Measurements from ENCODE around the gene DTWD1.
A peak's percentile ranks its signal among the peaks of the same experiment; 100 is the strongest.
"Not testable (repeated sequence)": the region's sequence is repeated elsewhere in the genome, so short reads cannot be mapped to it uniquely, and the experiment has no call there.

The DTWD1 gene

GRCh38 chr15:49620658-49621368 is at the start of gene DTWD1, which contains the start of gene FAM227B:
TSS of gene DTWD1 (plus strand) at chr15:49621048. CDS start at chr15:49625168, 4,120 bp downstream.
TSS of gene FAM227B (minus strand) at chr15:49620818. CDS start at chr15:49615171, 5,647 bp downstream.
- DNase-seq: peak; percentile 87 to 89

GRCh38 chr15:49573421-49573820 is 47.4 kb upstream of the DTWD1 start:
- DNase-seq: no peak

- no peak for DNase-seq
Observed at GRCh38 chr15:49589030-49589429, 31.8 kb upstream of the DTWD1 start.

- DNase-seq: not testable (repeated sequence)
Observed at GRCh38 chr15:49592829-49593316, 28.0 kb upstream of the DTWD1 start.

GRCh38 chr15:49604625-49605409 is 16.0 kb upstream of the DTWD1 start:
- DNase-seq: no peak

GRCh38 chr15:49605588-49605987 is 15.3 kb upstream of the DTWD1 start:
- DNase-seq: no peak

- no peak for DNase-seq
Observed at GRCh38 chr15:49606594-49606993, 14.3 kb upstream of the DTWD1 start.

GRCh38 chr15:49610157-49610918 is 10.5 kb upstream of the DTWD1 start:
- DNase-seq: no peak

GRCh38 chr15:49612240-49612639 is 8.6 kb upstream of the DTWD1 start:
- not testable (repeated sequence) for DNase-seq

- no peak for DNase-seq
Observed at GRCh38 chr15:49619226-49619625, 1.6 kb upstream of the DTWD1 start.

GRCh38 chr15:49620199-49620598 is 649 bp upstream of the DTWD1 start:
- no peak for DNase-seq

- DNase-seq: no peak
Observed at GRCh38 chr15:49621401-49621811, 558 bp downstream of the DTWD1 start.

GRCh38 chr15:49621887-49622286 is 1.0 kb downstream of the DTWD1 start:
- no peak for DNase-seq

- no peak for DNase-seq
Observed at GRCh38 chr15:49622561-49622960, 1.7 kb downstream of the DTWD1 start.

- no peak for DNase-seq
Observed at GRCh38 chr15:49624056-49624455, 3.2 kb downstream of the DTWD1 start.

- DNase-seq: no peak
Observed at GRCh38 chr15:49625460-49626036, 4.7 kb downstream of the DTWD1 start.

- DNase-seq: no peak
Observed at GRCh38 chr15:49627407-49627877, 6.6 kb downstream of the DTWD1 start.

GRCh38 chr15:49628379-49628778 is 7.5 kb downstream of the DTWD1 start:
- DNase-seq: no peak

GRCh38 chr15:49637857-49638256 is 17.0 kb downstream of the DTWD1 start:
- DNase-seq: no peak

GRCh38 chr15:49644364-49644794 is 23.5 kb downstream of the DTWD1 start:
- no peak for DNase-seq

GRCh38 chr15:49645277-49645676 is 24.4 kb downstream of the DTWD1 start:
- DNase-seq: no peak

- DNase-seq: no peak
Observed at GRCh38 chr15:49645941-49646340, 25.1 kb downstream of the DTWD1 start.

GRCh38 chr15:49646891-49647290 is 26.0 kb downstream of the DTWD1 start:
- no peak for DNase-seq
